T-cell (primary cell): ENCODE data around the gene ZFAND3. TPM values are rescaled to one million over a fixed set of nuclear protein-coding genes. Genes with fewer than 3 reads are reported as not detected.

Experiments
- ATAC-seq, 4 experiments: fragments of 200-7000 bp in 3 of 4; fragments of 150-1000 bp in 1 of 4; cut with Tn5 transposase; replicated peaks in 1 of 4; 1 replicate in 3 of 4; 2 replicates in 1 of 4; pipeline ENCODE4 v1.10.0; 2021; ENCODE audit warnings: moderate library complexity in 3 of 4, mild to moderate bottlenecking in 2 of 4, moderate number of reproducible peaks in 1 of 4
- CTCF ChIA-PET, 2 donors: fragments of 300-600 bp; sonication (Branson Sonifier 250); formaldehyde crosslinking; loops; one replicate each; lab custom pipeline; 2022; ENCODE audit warnings: antibody characterized with exemption in 2 of 2; lab: Charles Lee
- POLR2A ChIA-PET, 2 donors: fragments of 300-600 bp; sonication (Branson Sonifier 250); formaldehyde crosslinking; loops; one replicate each; lab custom pipeline; 2022; ENCODE audit warnings: antibody characterized with exemption in 2 of 2; lab: Charles Lee
- DNase-seq, 35 experiments: peaks; one replicate each; pipeline versions ENCODE4 v3.0.0 to v3.0.0-alpha.2; 2013 to 2023
- H3K27ac ChIP-seq: one replicate; pipeline ENCODE4 v1.5.1; 2013; ENCODE audit warnings: low read length
- H3K27me3 ChIP-seq, 2 experiments: replicated peaks in 1 of 2; 1 replicate in 1 of 2; 2 replicates in 1 of 2; pipeline versions ENCODE4 v1.6.1 to v1.7.0; 2013; ENCODE audit warnings: low read length in 1 of 2, mixed read lengths in 1 of 2; ENCODE audit not compliant: control insufficient read depth in 2 of 2, insufficient read depth in 2 of 2; ENCODE audit errors: extremely low read depth in 1 of 2
- H3K36me3 ChIP-seq, 2 donors: 1 replicate in 1 of 2; 2 replicates in 1 of 2; pipeline versions ENCODE4 v1.6.1 to v1.7.0; 2013; ENCODE audit warnings: low read length in 1 of 2; ENCODE audit not compliant: control insufficient read depth in 2 of 2, insufficient read depth in 1 of 2; ENCODE audit errors: extremely low read depth in 1 of 2
- H3K4me1 ChIP-seq, 2 experiments: 1 replicate in 1 of 2; 2 replicates in 1 of 2; pipeline versions ENCODE4 v1.6.1 to v1.7.0; 2013; ENCODE audit warnings: low read length in 2 of 2, mixed read lengths in 1 of 2; ENCODE audit not compliant: insufficient read depth in 2 of 2, control insufficient read depth in 1 of 2; ENCODE audit errors: extremely low read depth in 1 of 2
- H3K4me3 ChIP-seq, 2 donors: 1 replicate in 1 of 2; 2 replicates in 1 of 2; pipeline versions ENCODE4 v1.5.1 to v1.7.0; 2013; ENCODE audit warnings: mild to moderate bottlenecking in 2 of 2, low read length in 1 of 2, moderate library complexity in 1 of 2; ENCODE audit not compliant: control insufficient read depth in 1 of 2; ENCODE audit errors: extremely low read depth in 1 of 2
- H3K9me3 ChIP-seq: 2 replicates; pipeline ENCODE4 v1.7.0; 2013
- H3K27ac Mint-ChIP-seq, 2 donors: one replicate each; pipeline ENCODE4 v1.8.0; 2020 to 2021; ENCODE audit warnings: mild to moderate bottlenecking in 2 of 2, mixed read lengths in 2 of 2
- H3K27me3 Mint-ChIP-seq, 2 donors: one replicate each; pipeline ENCODE4 v1.8.0; 2021 to 2022; ENCODE audit warnings: mixed read lengths in 2 of 2
- H3K36me3 Mint-ChIP-seq: one replicate; pipeline ENCODE4 v1.8.0; 2021; ENCODE audit warnings: mixed read lengths
- H3K4me1 Mint-ChIP-seq, 3 donors: one replicate each; pipeline ENCODE4 v1.8.0; 2020 to 2022; ENCODE audit warnings: mixed read lengths in 3 of 3, mild to moderate bottlenecking in 1 of 3
- H3K4me3 Mint-ChIP-seq, 3 donors: one replicate each; pipeline ENCODE4 v1.8.0; 2020 to 2022; ENCODE audit warnings: mild to moderate bottlenecking in 3 of 3, mixed read lengths in 3 of 3, moderate library complexity in 3 of 3
- H3K9me3 Mint-ChIP-seq, 3 donors: one replicate each; pipeline ENCODE4 v1.8.0; 2020 to 2022; ENCODE audit warnings: mixed read lengths in 3 of 3
- WGBS: methylation state at CpG from one replicate; pipeline ENCODE4 v1.1.5; 2013; ENCODE audit warnings: missing lambda C conversion rate; ENCODE audit not compliant: insufficient coverage; 5-methylcytosine and 5-hydroxymethylcytosine counted together
- total RNA-seq, 35 experiments: library from RNA in 6 of 35; stranded (reverse) in 6 of 35; fragments of 120-200 nt in 1 of 35; gene quantifications; one replicate each; pipeline versions ENCODE4 v1.2.1 to v1.2.4 and lab custom pipeline; 2013 to 2026

The ZFAND3 gene
- total RNA-seq, 5 donors from 2014 or later (not counting 1 experiment from before 2014, with no cell fraction given): 35.6 to 59.3 (median 36.4) TPM

- peaks cover 6% of the 10 kb centered on the region for H3K36me3 Mint-ChIP-seq
- peaks cover 0 to 3% (median 0%) of the 10 kb centered on the region in 3 donors for H3K9me3 Mint-ChIP-seq
- peaks cover 67 to 71% (median 69%) of the 10 kb centered on the region in 3 donors for H3K4me1 Mint-ChIP-seq
- H3K4me3 ChIP-seq: no peak overlapping the region
- H3K27ac Mint-ChIP-seq: no peak overlapping the region
- no peaks in the 10 kb centered on the region for H3K27me3 Mint-ChIP-seq
- no CpG with 5 or more reads among the region's 1 CpG for WGBS
- ChIA-PET CTCF (interaction anchor here in 1 of 2 donors (0.7 kb wide), 1 partner anchor 221 kb away, joined by 4 read pairs; no protein-coding TSS in a partner anchor), POLR2A (interaction anchor here in 1 of 2 donors (0.6 kb wide), 1 partner anchor 46 kb away, joined by 3 read pairs; no protein-coding TSS in a partner anchor)
- no peak overlapping the region for H3K4me3 Mint-ChIP-seq
- H3K27me3 ChIP-seq: no peaks in the 10 kb centered on the region
- no peak overlapping the region for H3K27ac ChIP-seq
- H3K36me3 ChIP-seq: no peaks in the 10 kb centered on the region
- H3K4me1 ChIP-seq: peaks cover 2 to 6% of the 10 kb centered on the region in 2 experiments
- ATAC-seq (no peak), DNase-seq (no peak)
- H3K9me3 ChIP-seq: no peaks in the 10 kb centered on the region
Observed at GRCh38 chr6:37980222-37980595, 160.7 kb downstream of the ZFAND3 start.

- ATAC-seq: no peak
- Mint-ChIP-seq H3K36me3 (peaks cover 6% of the 10 kb centered on the region), H3K4me1 (peaks cover 77 to 80% (median 77%) of the 10 kb centered on the region in 3 donors), H3K9me3 (no peaks in the 10 kb centered on the region), H3K27me3 (no peaks in the 10 kb centered on the region), H3K27ac (no peak overlapping the region), H3K4me3 (no peak overlapping the region)
- 67% methylated on average over 1 of the region's 2 CpGs for WGBS
- Histone ChIP-seq H3K9me3 (no peaks in the 10 kb centered on the region), H3K4me3 (no peak overlapping the region), H3K36me3 (no peaks in the 10 kb centered on the region), H3K27ac (no peak overlapping the region), H3K27me3 (no peaks in the 10 kb centered on the region), H3K4me1 (peaks cover 4 to 6% of the 10 kb centered on the region in 2 experiments)
- DNase-seq: no peak
- ChIA-PET CTCF (interaction anchor here in 1 of 2 donors (0.6 kb wide), 2 partner anchors 51 to 509 kb away, joined by 3 read pairs; no protein-coding TSS in a partner anchor), POLR2A (no interaction called here)
Observed at GRCh38 chr6:37981626-37982025, 162.1 kb downstream of the ZFAND3 start.

DNA sequence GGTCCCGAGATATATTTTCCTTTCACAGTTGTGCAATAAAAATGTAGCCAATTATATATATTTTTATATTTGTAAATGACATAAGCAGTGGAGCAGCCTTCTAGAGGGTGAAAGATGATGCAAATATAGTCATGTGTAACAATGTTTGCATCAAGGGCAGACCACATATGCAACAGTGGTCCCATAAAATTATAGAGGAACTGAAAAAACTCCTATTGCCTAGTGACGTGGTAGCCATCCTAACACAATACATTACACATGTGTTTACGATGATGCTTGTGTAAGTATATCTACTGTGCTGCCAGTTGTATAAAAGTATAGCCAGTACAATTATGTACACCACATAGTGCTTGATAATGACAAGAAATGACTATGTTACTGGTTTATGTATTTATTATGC lies 162.8 kb downstream of the ZFAND3 start:
- no peaks in the 10 kb centered on the region for H3K9me3 Mint-ChIP-seq
- CTCF ChIA-PET: interaction anchor here in 1 of 2 donors (0.7 to 1.5 kb wide), 2 partner anchors 23 to 71 kb away, joined by 3 to 5 read pairs; no protein-coding TSS in a partner anchor
- H3K4me1 Mint-ChIP-seq: peaks cover 80 to 85% (median 80%) of the 10 kb centered on the region in 3 donors
- H3K4me3 Mint-ChIP-seq: no peak overlapping the region
- Histone ChIP-seq H3K27me3 (no peaks in the 10 kb centered on the region), H3K9me3 (no peaks in the 10 kb centered on the region), H3K4me3 (no peak overlapping the region), H3K27ac (no peak overlapping the region), H3K4me1 (peaks cover 4 to 5% of the 10 kb centered on the region in 2 experiments), H3K36me3 (no peaks in the 10 kb centered on the region)
- POLR2A ChIA-PET: no interaction called here
- peaks cover 6% of the 10 kb centered on the region for H3K36me3 Mint-ChIP-seq
- no peaks in the 10 kb centered on the region for H3K27me3 Mint-ChIP-seq
- no peak for DNase-seq
- H3K27ac Mint-ChIP-seq: no peak overlapping the region
- no CpG with 5 or more reads among the region's 3 CpGs for WGBS
- ATAC-seq: no peak

DNA sequence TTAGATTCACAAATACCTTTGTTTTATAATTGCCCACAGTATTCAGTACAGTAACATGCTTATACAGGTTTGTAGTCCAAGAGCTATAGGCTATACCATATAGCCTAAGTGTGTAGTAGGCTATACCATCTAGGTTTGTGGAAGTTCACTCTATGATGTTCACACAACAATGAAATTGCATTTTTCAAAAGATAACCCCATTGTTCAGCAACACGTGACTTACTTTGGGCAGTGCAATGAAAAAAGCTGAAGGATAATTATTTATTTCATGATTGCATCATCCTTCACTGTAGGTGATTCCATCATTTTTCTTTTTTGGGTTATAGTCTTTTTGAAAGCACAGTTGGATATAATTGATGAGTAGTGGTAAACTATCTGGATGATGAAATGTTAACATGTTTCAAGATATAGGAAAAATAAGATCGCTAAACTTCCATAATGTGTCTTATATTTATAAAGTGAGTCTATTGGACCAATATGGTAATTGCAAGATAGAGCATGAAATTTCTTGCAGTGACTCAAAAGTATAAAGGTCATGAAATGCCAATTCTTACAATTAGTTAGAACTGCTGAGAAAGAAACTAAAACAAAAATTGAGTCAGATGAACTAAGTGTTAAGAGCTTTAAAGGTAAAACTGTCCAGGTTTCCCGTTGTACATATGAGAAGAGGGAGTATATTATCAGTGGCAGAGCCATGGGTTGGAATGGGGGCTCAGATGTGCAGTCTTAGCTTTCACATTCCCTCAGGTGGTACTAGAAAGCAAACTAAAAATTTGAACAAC lies 164.4 kb downstream of the ZFAND3 start:
- 60% methylated on average over 1 of the region's 3 CpGs for WGBS
- no peak overlapping the region for H3K27ac Mint-ChIP-seq

GRCh38 chr6:37984578-37984977 lies 165.1 kb downstream of the ZFAND3 start:
- Mint-ChIP-seq H3K4me3 (no peak overlapping the region), H3K27me3 (no peaks in the 10 kb centered on the region), H3K36me3 (peaks cover 3% of the 10 kb centered on the region), H3K4me1 (peaks cover 77 to 81% (median 80%) of the 10 kb centered on the region in 3 donors), H3K27ac (no peak overlapping the region), H3K9me3 (no peaks in the 10 kb centered on the region)
- ATAC-seq: no peak
- WGBS: 100% methylated on average over 1 of the region's 2 CpGs
- no peaks in the 10 kb centered on the region for H3K36me3 ChIP-seq
- ChIA-PET CTCF (no interaction called here), POLR2A (no interaction called here)
- H3K4me1 ChIP-seq: peaks cover 0 to 6% of the 10 kb centered on the region in 2 experiments
- no peak for DNase-seq
- H3K9me3 ChIP-seq: no peaks in the 10 kb centered on the region
- H3K27me3 ChIP-seq: no peaks in the 10 kb centered on the region
- H3K27ac ChIP-seq: no peak overlapping the region
- H3K4me3 ChIP-seq: no peak overlapping the region

More for the DNA sequence above, 164.4 kb downstream of the ZFAND3 start:
- Mint-ChIP-seq H3K27me3 (no peaks in the 10 kb centered on the region), H3K9me3 (no peaks in the 10 kb centered on the region), H3K36me3 (peaks cover 3% of the 10 kb centered on the region), H3K4me3 (no peak overlapping the region), H3K4me1 (peaks cover 77 to 81% (median 80%) of the 10 kb centered on the region in 3 donors)
- H3K4me3 ChIP-seq: no peak overlapping the region
- DNase-seq: no peak
- ATAC-seq: no peak
- H3K36me3 ChIP-seq: no peaks in the 10 kb centered on the region
- no peaks in the 10 kb centered on the region for H3K27me3 ChIP-seq
- POLR2A ChIA-PET: no interaction called here
- H3K9me3 ChIP-seq: no peaks in the 10 kb centered on the region
- no peak overlapping the region for H3K27ac ChIP-seq
- CTCF ChIA-PET: interaction anchor here in 1 of 2 donors (0.6 to 1.5 kb wide), 3 partner anchors 21 to 116 kb away, joined by 3 to 5 read pairs (median 3); no protein-coding TSS in a partner anchor
- peaks cover 0 to 6% of the 10 kb centered on the region in 2 experiments for H3K4me1 ChIP-seq

GRCh38 chr6:37985355-37985754 lies 165.8 kb downstream of the ZFAND3 start:
- Mint-ChIP-seq H3K27ac (no peak overlapping the region), H3K27me3 (no peaks in the 10 kb centered on the region), H3K36me3 (peaks cover 3% of the 10 kb centered on the region), H3K4me3 (no peak overlapping the region), H3K9me3 (no peaks in the 10 kb centered on the region), H3K4me1 (peaks cover 76 to 82% (median 80%) of the 10 kb centered on the region in 3 donors)
- H3K9me3 ChIP-seq: no peaks in the 10 kb centered on the region
- no peaks in the 10 kb centered on the region for H3K36me3 ChIP-seq
- 100% methylated on average over 1 of the region's 7 CpGs for WGBS
- H3K27ac ChIP-seq: no peak overlapping the region
- no peaks in the 10 kb centered on the region for H3K27me3 ChIP-seq
- peaks cover 0 to 6% of the 10 kb centered on the region in 2 experiments for H3K4me1 ChIP-seq
- DNase-seq (peak in 33 of 35 experiments; percentile 0 to 54 (median 21)), ATAC-seq (peak in 2 of 4 experiments; percentile 35 to 58)
- H3K4me3 ChIP-seq: no peak overlapping the region
- CTCF ChIA-PET: no interaction called here
- POLR2A ChIA-PET: interaction anchor here in 1 of 2 donors (0.6 kb wide), 1 partner anchor 706 kb away, joined by 8 read pairs; no protein-coding TSS in a partner anchor
